Left lobe of liver (tissue), 2 donors: ENCODE results near the gene MYB. TPM values are rescaled to one million over a fixed set of nuclear protein-coding genes. Genes with fewer than 3 reads are reported as not detected.

Source experiments
- ATAC-seq: fragments of 200-7000 bp; cut with Tn5 transposase; one replicate; pipeline ENCODE4 v1.9.1; 2020; ENCODE audit warnings: mild to moderate bottlenecking, moderate library complexity
- DNase-seq: peaks from one replicate; pipeline ENCODE4 v3.0.0-alpha.2; 2020; ENCODE audit warnings: low spot score
- total RNA-seq: library from RNA; stranded (reverse); gene quantifications from one replicate; pipeline ENCODE4 v1.2.1, GENCODE V29; 2021
- donor health status: DM: no; HTN: no; CAD: no; lungs with moderate emphysema.
- donor health status: DM: no; HTN: yes; CAD: no.

Gene MYB
- total RNA-seq, 1 donor from 2014 or later = 0.18 TPM

DNA sequence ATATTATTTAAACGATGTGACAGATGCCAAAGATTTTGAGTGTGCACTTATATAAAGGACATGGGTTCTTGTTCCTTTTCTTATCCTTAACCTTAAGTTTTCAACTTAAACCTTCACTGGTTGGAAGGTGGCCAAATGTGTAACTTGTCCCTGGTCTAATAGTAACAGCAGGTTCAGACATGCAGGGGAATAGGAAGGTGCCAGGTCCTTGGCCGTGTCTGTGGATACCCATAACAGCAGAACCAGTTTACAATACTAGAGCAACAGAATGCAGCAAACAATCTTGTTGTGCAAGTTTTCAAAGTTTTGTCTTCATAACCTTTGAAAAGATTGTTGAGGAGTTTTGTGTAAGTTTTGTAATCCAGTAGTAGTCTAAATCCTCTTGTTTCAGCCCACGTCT is 4.4 kb downstream of the MYB start:
- DNase-seq (no peak), ATAC-seq (no peak)

DNA sequence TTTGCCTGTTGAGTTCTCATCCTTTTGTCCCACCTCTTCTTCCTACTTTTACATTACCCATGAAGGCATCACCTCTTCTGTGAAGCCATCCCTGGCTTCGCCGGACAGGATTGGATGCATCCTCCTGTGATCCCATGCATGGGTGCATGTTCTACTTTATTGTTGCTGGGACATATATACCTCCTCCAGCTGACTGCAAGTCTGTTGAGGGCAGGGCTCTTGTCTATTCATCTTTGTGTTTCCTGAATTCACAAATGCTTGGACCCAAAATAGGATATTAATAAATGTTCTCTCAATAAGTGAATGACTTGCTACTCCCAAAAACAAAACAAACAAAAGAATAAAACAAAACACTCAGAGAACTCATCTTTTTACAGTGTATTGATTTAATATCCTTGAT is 5.1 kb downstream of the MYB start:
- ATAC-seq (no peak), DNase-seq (no peak)

DNA sequence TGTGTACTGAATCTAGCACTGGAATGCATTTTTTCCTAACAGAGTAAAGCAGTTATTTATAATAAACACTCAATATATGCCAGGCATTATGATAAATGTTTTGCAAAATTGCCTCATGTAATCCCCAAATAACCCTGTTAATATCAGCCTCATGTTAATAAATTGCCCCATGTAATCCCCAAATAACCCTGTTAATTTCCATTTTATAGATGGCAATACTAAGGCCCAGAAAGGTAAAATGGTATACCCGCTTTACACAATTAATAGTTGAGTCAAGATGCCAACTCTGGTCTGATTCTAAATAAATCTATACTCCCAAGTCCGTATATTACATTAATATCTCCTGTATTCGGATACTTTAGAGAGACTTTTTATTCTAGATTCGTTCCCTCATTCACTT is 6.3 kb downstream of the MYB start:
- DNase-seq = no peak
- ATAC-seq = no peak

DNA sequence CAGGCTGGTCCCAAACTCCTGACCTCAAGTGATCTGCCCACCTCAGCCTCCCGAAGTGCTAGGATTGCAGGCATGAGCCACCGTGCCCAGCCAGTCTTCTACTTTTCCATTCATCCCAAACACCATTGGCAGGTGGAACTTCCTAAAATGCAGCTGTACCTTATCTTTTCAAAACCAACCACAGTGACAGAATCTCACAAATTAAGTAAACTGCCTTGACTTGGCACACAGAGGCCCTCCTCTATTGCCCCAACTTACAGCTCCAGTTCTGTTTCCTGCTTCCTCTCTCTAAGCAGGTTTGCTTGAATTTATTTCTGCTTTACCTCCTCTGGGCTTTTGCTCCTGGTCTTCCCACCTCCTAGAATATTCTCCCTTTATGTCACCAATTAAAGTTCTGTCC is 7.6 kb downstream of the MYB start:
- DNase-seq = no peak
- no peak for ATAC-seq

DNA sequence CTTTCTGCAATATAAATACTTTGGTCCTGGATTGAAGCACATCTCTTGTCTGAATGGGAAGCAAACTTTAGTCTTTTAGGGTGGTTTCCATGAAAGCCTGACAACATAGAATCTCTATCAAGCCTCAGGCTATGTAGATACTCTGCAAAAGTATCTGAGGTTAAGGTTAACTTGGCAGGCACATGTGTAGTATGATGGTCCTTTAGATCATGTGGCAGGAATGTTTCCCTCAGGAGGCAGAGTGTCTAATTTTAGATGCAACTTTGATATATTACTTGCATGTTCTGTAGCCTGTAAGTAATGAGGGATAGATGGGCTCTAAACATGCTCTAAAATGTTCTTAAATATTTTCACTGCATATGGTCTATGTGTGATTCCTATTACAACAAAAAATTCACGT is 8.2 kb downstream of the MYB start:
- no peak for DNase-seq
- ATAC-seq = no peak

DNA sequence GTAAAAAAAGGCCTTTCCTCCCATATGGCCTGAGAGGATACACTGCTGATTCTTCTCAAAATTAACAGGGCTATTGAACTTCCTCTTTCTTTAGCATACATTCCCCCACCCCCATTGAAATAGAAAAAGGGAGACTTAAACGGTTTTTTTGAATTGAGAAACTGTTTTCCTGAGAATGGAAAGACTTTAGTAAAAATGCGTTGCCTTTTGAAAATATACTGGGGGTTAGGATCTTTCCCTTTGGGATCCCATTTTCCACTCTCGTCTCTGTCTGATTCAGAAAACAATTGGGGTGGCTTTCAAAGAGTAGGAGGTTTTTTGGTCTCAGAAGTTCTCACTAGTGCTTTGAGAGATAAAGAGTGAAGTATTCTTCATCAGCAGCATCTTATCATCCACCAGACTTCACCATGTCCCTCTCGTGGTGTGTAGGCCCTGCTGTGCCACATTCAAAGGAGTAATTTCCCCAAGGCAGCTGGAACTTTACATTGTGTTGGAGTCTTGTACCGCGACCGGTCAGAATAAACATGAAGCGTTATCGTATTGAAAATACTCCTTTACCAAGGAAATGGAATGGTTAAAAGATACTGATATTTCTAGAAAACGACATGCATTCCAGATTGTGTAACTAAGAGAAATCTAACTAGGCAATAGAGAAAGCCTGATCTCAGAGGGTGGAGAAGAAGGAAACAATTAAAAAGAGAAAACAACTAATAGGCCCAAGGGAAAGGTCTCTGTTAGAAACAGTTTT is 10.6 kb downstream of the MYB start:
- no peak for ATAC-seq

DNA sequence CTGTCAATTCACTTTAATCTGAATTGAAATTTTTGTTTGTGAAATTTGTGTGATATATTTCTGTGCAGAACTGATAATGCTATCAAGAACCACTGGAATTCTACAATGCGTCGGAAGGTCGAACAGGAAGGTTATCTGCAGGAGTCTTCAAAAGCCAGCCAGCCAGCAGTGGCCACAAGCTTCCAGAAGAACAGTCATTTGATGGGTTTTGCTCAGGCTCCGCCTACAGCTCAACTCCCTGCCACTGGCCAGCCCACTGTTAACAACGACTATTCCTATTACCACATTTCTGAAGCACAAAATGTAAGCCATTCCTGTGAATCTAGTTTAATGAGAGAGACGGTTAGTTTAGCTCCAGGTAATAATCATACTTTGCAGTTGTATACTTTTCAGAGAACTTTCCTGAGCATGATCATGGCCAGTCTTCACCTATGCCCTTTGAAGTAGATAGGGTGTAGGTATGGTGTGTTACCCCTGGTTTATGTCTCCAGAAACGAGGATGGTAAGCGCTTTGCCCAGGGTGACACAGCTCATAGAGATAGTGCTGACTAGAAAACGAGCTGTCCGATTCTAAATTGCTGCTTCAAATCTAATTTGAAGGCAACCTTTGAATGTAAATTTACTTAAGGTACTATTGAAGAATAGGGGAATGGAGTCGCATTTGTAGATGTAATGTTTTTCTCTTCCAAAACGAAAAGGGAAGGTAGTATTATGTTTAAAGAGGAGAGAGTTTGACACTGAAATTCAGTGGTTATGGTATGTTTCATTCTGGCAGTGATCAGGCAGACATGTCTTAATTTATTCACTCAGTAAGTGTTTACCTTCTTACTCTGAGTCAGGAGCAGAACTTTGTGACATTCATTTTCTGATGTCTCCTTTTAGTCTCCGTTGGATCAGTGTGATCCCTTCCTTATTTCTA is 11.4 kb downstream of the MYB start:
- ATAC-seq = no peak

More for the DNA sequence above, 10.6 kb downstream of the MYB start:
- DNase-seq = no peak

DNA sequence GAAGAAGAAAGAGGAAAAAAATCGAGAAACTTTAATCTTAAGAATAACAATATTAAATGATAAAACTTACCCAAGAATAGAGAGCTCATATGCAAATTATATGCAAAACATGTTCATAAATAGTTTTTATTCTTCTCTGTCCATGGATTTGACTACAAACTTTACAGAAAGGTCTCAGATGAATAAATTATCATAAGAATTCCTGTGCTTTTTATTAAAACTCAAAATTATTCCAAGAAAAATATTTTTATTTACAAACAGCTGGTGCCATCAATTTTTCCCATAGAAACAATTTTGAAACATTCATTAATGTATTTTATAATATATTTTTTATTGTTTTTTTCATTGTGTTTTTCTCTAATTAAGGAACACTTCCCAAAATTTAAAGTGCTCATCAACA is 12.1 kb downstream of the MYB start:
- no peak for DNase-seq
- ATAC-seq = no peak

More for the DNA sequence above, 11.4 kb downstream of the MYB start:
- DNase-seq = no peak

DNA sequence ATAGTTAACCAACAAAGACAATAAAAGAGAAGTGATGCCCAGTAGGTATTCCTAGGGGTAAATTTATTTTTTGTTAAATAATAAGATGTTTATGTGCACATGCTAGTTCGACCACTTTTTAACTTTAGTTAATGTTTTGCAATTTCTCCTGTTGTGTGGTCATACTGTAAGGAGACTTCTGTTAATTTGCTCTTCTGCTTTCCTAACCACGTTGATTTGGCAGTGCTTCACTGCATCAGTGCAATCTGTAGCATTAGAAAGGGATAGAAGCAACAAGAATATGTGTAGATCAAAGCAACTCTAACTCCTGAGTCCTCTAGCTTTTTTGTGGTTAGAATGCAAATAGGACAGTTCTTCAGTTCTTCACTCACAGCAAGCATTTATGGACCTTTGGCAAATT is 13.9 kb downstream of the MYB start:
- no peak for DNase-seq

DNA sequence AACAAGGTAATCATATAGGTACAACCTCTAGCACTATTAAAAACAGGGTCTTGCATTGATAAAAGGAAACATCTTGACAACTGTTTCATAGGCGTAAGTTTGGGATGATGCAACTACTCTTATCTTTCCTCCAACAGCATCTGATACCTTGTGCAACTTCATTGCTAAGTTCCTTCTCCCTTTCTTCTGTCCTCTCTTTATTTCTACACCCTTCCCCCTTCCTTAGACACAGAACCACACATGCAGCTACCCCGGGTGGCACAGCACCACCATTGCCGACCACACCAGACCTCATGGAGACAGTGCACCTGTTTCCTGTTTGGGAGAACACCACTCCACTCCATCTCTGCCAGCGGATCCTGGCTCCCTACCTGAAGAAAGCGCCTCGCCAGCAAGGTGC is 14.4 kb downstream of the MYB start:
- ATAC-seq = no peak
- no peak for DNase-seq

More for the DNA sequence above, 13.9 kb downstream of the MYB start:
- no peak for ATAC-seq

DNA sequence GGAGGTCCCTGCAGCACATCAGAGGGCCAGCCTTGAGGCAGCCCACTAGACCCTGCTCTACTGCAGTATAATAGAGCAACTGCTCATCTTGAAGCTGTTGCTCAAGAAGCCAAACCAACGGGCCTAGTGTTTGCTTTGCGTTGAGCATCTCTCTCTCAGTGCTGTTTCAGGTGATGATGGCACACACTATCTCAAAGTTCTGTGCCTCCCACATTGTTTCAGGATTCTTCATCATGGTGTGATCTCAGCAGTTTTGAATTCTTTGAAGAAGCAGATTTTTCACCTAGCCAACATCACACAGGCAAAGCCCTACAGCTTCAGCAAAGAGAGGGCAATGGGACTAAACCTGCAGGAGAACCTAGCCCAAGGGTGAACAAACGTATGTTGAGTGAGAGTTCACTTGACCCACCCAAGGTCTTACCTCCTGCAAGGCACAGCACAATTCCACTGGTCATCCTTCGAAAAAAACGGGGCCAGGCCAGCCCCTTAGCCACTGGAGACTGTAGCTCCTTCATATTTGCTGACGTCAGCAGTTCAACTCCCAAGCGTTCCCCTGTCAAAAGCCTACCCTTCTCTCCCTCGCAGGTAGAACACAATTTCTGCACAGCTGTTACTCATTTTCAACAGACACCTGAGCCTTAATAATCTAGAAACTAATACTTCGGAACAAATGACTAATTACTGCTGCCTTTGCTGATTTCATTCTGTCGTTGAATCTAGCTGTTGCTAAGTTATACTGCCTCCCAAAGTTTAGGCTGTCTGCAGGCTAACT is 15.8 kb downstream of the MYB start:
- no peak for DNase-seq
- ATAC-seq = no peak

DNA sequence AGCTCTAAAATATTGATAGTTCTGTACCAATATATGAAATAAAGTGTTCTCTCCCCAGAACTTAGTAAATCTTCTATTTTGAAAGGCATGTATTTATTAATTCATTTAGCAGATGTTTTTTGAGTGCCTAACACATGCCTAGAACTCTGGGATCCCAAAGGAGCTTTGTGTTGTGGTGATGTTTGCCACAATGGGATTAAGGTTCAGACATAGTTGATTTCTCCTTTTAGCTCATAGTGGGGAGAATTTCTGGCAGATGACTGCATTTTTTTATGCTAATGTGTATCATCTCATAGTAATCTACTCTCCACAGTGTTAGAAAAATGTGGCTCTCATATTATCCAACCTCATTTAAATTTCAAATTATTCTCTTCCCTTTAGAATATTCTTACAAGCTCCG is 21.7 kb downstream of the MYB start:
- DNase-seq (no peak), ATAC-seq (no peak)

DNA sequence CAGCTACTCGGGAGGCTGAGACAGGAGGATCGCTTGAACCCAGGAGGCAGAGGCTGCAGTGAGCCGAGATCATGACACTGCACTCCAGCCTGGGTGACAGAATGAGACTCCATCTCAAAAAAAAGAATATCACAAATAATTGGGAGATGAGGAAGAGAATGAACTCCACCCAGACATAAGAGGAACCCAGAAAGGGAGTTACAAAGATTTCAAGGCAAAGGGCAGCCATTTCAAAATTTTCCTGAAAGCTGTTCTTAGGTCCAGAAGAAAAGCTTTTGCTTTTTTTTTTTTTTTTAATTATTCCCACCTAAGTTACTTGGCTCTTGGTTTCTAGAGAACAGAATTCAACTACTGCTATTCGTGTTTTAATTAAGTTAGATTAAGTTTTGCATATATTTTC is 23.8 kb downstream of the MYB start:
- DNase-seq (no peak), ATAC-seq (no peak)

DNA sequence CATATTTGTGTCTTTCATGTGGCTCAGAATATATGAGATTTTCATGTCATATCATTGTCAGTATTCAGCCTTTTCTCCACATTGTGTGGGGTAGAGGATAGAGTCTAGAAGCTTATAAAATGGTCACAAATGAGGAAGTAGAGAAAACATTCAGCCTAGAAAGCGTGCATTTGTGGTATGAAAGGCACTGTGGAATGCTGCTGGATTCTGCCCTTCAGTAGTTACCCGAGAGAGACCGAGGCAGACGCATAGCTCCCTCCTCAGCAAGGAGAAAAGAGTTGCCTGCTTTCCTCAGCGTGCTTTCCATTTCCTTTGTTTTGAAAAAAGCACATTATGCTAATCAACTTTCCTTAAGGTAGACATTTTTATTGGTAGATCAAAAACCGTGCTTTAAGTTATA is 28.7 kb downstream of the MYB start:
- DNase-seq (no peak), ATAC-seq (no peak)

DNA sequence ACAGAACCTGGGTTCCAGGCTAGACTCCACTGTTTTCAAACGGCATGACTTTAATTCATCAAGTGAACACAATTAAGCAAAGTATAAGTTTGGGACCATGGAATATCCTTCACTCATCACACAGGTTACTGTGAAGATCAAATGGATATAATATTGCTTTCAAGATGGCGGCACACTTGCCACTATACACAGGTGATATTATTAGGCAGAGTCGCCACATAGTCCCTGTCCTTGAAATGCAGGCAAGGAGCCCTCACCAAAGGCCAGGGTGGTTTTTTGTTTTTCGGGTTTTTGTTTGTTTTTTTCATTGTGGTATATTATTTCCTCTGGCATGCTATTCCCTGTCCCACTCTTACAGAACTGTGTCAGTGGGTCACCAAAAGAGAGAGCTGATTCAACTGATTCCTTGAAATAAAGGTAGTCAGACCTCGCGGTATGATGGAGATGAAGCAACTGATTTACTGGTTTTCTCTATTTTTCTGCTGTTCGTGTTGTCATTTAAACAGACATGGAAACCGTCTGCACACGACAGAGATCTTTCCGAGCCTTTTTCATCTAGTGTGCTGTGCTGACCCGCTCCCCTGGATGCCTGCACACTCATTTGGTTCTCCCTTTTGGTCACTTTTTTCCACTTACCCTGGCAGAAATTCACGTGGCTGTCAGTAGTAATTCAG is 29.7 kb downstream of the MYB start:
- no peak for DNase-seq
- ATAC-seq = no peak

DNA sequence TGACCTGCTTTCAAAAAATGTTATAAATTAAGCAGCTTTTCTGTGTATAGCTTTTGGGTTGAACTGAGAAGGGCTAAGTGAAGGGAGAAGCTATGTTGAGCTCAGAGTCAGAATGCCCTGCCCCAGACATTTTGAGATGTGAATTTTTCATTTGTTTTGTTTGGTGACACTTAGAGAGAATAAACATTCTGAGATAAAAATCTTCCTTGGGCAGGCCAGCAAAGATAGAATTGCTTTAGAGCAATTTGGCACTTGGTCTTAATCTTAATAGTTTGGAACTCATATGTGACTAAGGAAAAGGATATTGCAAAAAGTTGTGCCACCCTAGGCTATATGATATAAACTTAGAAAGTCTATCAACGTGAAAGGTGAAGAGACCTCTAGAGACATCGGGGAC is 30.2 kb downstream of the MYB start:
- no peak for ATAC-seq
- no peak for DNase-seq

DNA sequence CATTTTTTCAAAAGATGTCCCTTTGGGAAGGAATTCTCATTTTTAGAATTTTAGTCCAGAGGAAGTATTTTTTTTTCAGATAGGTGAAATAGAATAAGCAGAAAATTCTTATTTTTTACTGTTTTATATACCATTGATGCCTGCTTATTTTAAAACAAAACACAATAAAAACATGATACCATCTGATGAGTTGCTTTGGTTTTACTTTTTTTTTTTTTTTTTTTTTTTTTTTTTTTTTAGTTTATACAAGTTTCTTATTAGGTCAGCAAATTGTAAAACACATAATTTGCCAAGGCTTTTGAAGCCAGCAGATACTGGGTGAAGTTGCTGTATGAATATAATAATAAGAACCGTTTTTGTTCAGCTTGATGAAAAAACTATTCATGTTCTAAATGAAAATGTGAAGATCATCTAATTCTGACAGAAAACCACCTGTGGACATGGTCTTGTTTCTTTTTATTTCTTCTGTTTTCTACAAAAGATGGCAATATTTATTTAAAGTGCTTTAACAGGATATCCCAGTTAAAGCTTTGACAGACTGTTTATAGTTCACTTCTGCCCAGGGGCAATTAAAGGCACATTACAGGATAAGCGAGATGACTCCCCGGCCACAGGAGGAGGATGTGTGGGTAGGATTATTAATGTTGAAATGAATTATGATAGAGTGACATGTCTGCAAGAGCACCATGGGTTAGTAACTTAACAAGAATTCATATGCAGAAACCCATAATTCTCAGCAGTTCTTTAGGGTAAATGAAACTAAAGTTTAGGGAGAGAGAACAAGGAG is 31.1 kb downstream of the MYB start:
- DNase-seq (no peak), ATAC-seq (no peak)

DNA sequence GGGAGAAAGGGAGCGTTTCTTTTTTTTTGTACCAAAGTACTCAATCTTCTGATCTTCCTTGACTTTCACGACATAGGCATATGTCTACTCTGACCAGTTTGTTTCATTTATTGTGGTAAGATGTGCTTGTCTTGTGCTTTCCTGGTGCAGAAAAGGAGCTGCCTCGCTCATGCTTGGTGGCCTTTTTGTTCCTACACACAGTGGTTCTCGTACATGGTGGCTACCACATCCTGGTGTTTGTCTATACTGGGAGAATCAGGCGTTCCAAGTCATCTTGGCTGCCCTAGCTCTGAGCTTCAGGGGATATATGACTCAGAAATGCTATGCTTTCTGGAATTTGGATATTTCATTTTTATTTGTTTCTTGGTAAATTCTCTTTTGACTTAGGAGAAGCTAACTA is 31.8 kb downstream of the MYB start:
- no peak for ATAC-seq
- no peak for DNase-seq

DNA sequence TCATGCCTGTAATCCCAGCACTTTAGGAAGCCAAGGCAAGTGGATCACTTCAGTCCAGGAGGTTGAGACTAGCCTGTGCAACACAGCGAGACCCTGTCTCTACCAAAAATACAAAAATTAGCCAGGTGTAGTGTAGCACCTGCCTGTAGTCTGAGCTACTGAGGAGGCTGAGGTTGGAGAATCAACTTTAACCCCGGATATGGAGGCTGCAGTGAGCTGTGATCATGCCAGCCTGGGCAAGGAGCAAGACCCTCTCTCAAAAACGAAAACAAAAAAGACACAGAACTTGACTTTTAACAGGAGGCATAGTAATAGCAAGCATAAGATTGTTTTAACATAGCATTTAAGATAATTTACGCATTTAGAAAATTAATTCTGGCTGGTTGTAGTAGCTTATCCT is 32.5 kb downstream of the MYB start:
- DNase-seq = no peak
- no peak for ATAC-seq

DNA sequence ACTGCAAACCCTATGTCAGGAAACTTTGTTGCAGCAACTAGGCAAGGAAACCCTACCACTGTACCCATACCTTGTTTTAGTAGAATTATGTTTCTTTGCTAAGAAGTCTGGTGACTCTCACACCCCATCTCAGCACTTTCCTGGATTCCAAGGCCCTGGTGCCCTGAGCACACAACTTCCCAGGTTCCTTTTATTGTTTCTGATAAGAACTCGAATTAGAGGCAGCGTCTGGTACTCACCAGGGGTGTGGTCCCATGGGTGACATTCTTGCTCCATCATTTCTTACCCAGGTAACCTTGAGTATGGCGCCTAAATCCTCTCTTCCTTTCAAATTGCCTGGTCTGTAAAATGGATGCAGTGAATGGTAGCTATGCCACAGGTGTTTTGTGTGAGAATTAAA is 34.1 kb downstream of the MYB start:
- DNase-seq (no peak), ATAC-seq (no peak)
